Activated T-helper 1 cell treated with anti-CD3 and anti-CD28 coated beads, Interleukin-12 subunit alpha, Interleukin-12 subunit beta, Interleukin-2, Interleukin-4 antibody, amounts not matched to agents 30 ng/mL and 10 ng/mL and 1 ng/mL, durations not matched to agents 14 hours and 24 hours and 36 hours (primary cell): Measurements from ENCODE around the gene USP25. TPM values are rescaled to one million over a fixed set of nuclear protein-coding genes. Genes with fewer than 3 reads are reported as not detected.
A peak's percentile ranks its signal among the peaks of the same experiment; 100 is the strongest.

Experiments
- DNase-seq: peaks from one replicate; pipeline ENCODE4 v3.0.0; 2021; ENCODE audit warnings: low spot score
- H3K27ac Mint-ChIP-seq: one replicate; pipeline ENCODE4 v1.8.0; 2021; ENCODE audit warnings: mild to moderate bottlenecking, mixed read lengths
- H3K27me3 Mint-ChIP-seq: one replicate; pipeline ENCODE4 v1.8.0; 2022; ENCODE audit warnings: mild to moderate bottlenecking, moderate library complexity, mixed read lengths; ENCODE audit not compliant: insufficient read depth
- H3K36me3 Mint-ChIP-seq: one replicate; pipeline ENCODE4 v1.8.0; 2021; ENCODE audit warnings: low read depth, mixed read lengths
- H3K4me1 Mint-ChIP-seq: one replicate; pipeline ENCODE4 v1.8.0; 2021; ENCODE audit warnings: low read depth, mixed read lengths
- H3K4me3 Mint-ChIP-seq: one replicate; pipeline ENCODE4 v1.8.0; 2021; ENCODE audit warnings: mild to moderate bottlenecking, moderate library complexity, mixed read lengths
- H3K9me3 Mint-ChIP-seq: one replicate; pipeline ENCODE4 v1.8.0; 2021; ENCODE audit warnings: mixed read lengths
- intact Hi-C: fragments of 100-400 bp; cut with micrococcal nuclease; formaldehyde crosslinking; loops from one replicate; pipeline ENCODE4 v1.15.1; 2024
- total RNA-seq: library from RNA; stranded (reverse); gene quantifications from 2 replicates; pipeline ENCODE4 v1.2.3, GENCODE V29; 2022

USP25 gene
- total RNA-seq, 1 donor from 2014 or later: 26.8 TPM

GRCh38 chr21:15754640-15755039 lies 24.9 kb downstream of the USP25 start:
- Mint-ChIP-seq H3K4me1 (peaks cover 41% of the 10 kb centered on the region), H3K27ac (no peak overlapping the region), H3K4me3 (no peak overlapping the region), H3K9me3 (peaks cover 12% of the 10 kb centered on the region), H3K36me3 (peaks cover 12% of the 10 kb centered on the region), H3K27me3 (no peaks in the 10 kb centered on the region)
- intact Hi-C loops: no loop called here
- DNase-seq: no peak

DNA sequence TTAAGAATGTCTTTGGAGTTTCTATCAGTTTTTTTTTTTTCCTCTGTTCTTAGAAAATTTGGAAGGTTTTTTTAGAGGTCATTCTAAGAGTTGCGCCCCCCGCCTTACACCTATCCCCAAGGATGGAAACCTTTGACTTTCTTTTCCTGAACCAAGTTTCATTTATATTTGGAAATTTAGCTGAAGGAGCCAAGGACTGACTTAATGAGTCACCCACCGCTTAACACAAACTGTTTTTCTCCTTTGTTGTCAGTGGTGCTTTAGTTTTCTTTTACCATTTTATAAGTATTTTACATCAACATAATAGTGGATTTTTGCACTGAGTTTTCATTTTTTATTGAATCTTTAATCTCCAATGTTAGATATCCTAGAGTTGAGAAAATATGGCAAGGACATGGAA lies 25.3 kb downstream of the USP25 start:
- intact Hi-C loops: no loop called here
- H3K4me1 Mint-ChIP-seq: peaks cover 38% of the 10 kb centered on the region
- H3K27ac Mint-ChIP-seq: no peak overlapping the region
- no peaks in the 10 kb centered on the region for H3K27me3 Mint-ChIP-seq
- no peak overlapping the region for H3K4me3 Mint-ChIP-seq
- DNase-seq: no peak
- peaks cover 14% of the 10 kb centered on the region for H3K36me3 Mint-ChIP-seq
- peaks cover 12% of the 10 kb centered on the region for H3K9me3 Mint-ChIP-seq

- Mint-ChIP-seq H3K27me3 (no peaks in the 10 kb centered on the region), H3K36me3 (peaks cover 28% of the 10 kb centered on the region), H3K9me3 (peaks cover 17% of the 10 kb centered on the region), H3K27ac (peak overlapping the region; percentile 11), H3K4me3 (no peak overlapping the region), H3K4me1 (peaks cover 36% of the 10 kb centered on the region)
- no peak for DNase-seq
- intact Hi-C loops: no loop called here
These were observed 29.7 kb downstream of the USP25 start for GRCh38 chr21:15759469-15759868.

GRCh38 chr21:15761507-15762100 lies 31.8 kb downstream of the USP25 start:
- Mint-ChIP-seq H3K27ac (no peak overlapping the region), H3K4me3 (no peak overlapping the region), H3K4me1 (peaks cover 18% of the 10 kb centered on the region), H3K36me3 (peaks cover 30% of the 10 kb centered on the region), H3K27me3 (no peaks in the 10 kb centered on the region), H3K9me3 (peaks cover 17% of the 10 kb centered on the region)
- intact Hi-C loops: no loop called here
- no peak for DNase-seq

- Mint-ChIP-seq H3K4me3 (no peak overlapping the region), H3K4me1 (peaks cover 10% of the 10 kb centered on the region), H3K27ac (no peak overlapping the region), H3K36me3 (peaks cover 32% of the 10 kb centered on the region), H3K27me3 (no peaks in the 10 kb centered on the region), H3K9me3 (peaks cover 7% of the 10 kb centered on the region)
- intact Hi-C loops: loop anchor here (1.0 kb wide), 1 partner anchor 30 kb away; no protein-coding TSS in a partner anchor
- DNase-seq: no peak
These were observed 33.6 kb downstream of the USP25 start for GRCh38 chr21:15763359-15763758.

DNA sequence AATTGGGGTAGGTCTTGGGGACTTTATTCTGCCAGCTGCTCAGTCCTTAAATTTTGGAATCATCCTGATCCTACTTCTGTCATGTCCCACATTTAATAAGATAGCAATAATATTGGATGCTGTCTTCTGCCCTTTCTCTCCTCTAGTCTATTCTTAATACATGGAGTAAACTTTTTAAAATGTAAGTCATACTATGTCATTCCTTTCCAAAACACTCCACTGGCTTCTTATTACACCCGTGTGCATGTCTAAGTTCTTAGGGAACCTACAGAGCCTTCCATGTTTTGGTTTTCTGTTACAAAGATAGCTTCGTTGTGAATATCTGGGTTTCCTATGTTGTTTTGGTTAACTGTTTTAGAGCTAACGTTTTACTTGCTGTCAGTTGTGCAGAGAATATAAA lies 35.1 kb downstream of the USP25 start:
- H3K27me3 Mint-ChIP-seq: no peaks in the 10 kb centered on the region
- no peak overlapping the region for H3K27ac Mint-ChIP-seq
- peaks cover 35% of the 10 kb centered on the region for H3K36me3 Mint-ChIP-seq
- peaks cover 5% of the 10 kb centered on the region for H3K9me3 Mint-ChIP-seq
- no peak for DNase-seq
- intact Hi-C loops: no loop called here
- peaks cover 12% of the 10 kb centered on the region for H3K4me1 Mint-ChIP-seq
- H3K4me3 Mint-ChIP-seq: no peak overlapping the region

DNA sequence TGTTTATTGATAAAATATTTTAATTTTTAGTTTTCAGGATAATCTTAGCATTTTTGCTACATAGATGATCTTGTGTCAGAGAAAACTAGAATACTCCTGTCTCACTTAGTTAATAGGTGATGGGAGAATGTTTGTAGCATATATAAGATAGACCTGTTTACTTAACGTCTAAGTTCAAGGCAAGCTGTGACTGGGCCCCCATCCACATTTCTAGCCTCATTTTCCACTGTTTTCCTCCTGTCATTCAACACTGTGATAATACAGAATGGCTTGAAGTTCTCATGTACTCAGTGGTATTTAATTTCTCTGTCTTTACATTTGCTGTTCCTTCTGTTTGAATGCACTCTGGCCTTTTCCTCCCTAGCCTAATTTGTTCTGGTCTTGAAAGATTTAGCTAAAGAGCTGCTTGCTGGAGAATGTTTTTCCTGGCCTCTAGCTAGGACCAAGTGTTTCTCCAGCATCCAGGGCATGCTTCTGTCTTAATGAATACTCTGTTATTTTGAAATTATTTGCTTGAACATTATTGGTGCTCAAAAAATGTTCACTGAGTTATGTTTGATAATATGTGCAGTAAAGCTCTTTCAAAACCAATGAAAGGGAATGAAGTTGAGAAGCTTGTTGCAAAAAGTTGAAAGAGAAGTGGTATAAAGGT lies 37.3 kb downstream of the USP25 start:
- no peak for DNase-seq
- Mint-ChIP-seq H3K36me3 (peaks cover 31% of the 10 kb centered on the region), H3K4me1 (peaks cover 7% of the 10 kb centered on the region), H3K9me3 (peaks cover 1% of the 10 kb centered on the region), H3K4me3 (no peak overlapping the region), H3K27ac (no peak overlapping the region), H3K27me3 (no peaks in the 10 kb centered on the region)
- intact Hi-C loops: no loop called here

GRCh38 chr21:15768045-15768601 lies 38.3 kb downstream of the USP25 start:
- no peaks in the 10 kb centered on the region for H3K9me3 Mint-ChIP-seq
- no peak for DNase-seq
- H3K27me3 Mint-ChIP-seq: no peaks in the 10 kb centered on the region
- H3K36me3 Mint-ChIP-seq: peaks cover 26% of the 10 kb centered on the region
- intact Hi-C loops: no loop called here
- H3K4me1 Mint-ChIP-seq: peaks cover 6% of the 10 kb centered on the region
- no peak overlapping the region for H3K4me3 Mint-ChIP-seq
- H3K27ac Mint-ChIP-seq: no peak overlapping the region

GRCh38 chr21:15768853-15769252 lies 39.1 kb downstream of the USP25 start:
- peaks cover 6% of the 10 kb centered on the region for H3K4me1 Mint-ChIP-seq
- no peaks in the 10 kb centered on the region for H3K9me3 Mint-ChIP-seq
- intact Hi-C loops: no loop called here
- H3K27ac Mint-ChIP-seq: no peak overlapping the region
- DNase-seq: no peak
- H3K4me3 Mint-ChIP-seq: no peak overlapping the region
- H3K27me3 Mint-ChIP-seq: no peaks in the 10 kb centered on the region
- H3K36me3 Mint-ChIP-seq: peaks cover 23% of the 10 kb centered on the region

GRCh38 chr21:15771311-15771710 lies 41.5 kb downstream of the USP25 start:
- DNase-seq: no peak
- Mint-ChIP-seq H3K27me3 (no peaks in the 10 kb centered on the region), H3K4me3 (no peak overlapping the region), H3K36me3 (peaks cover 20% of the 10 kb centered on the region), H3K27ac (no peak overlapping the region), H3K9me3 (no peaks in the 10 kb centered on the region), H3K4me1 (peaks cover 13% of the 10 kb centered on the region)
- intact Hi-C loops: no loop called here

DNA sequence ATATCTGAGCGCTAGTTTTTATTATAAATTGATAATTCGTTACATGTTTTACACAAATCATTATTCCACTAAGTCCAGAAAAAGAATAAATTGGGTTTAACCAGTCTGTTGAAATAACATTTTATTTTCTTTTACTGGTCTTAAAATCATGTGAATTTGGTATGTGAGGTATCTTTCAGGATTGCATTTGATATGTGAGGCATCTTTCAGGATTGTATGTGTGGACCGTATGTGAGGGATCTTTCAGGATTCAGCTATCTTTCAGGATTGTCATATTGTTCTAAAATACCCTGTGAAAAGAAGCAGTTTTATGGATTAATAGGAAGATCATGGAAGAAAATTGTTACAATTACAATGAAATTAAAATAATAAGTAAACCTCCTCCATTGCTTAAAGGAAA lies 42.9 kb downstream of the USP25 start:
- Mint-ChIP-seq H3K9me3 (no peaks in the 10 kb centered on the region), H3K36me3 (peaks cover 13% of the 10 kb centered on the region), H3K4me3 (no peak overlapping the region), H3K4me1 (peaks cover 24% of the 10 kb centered on the region), H3K27ac (no peak overlapping the region), H3K27me3 (no peaks in the 10 kb centered on the region)
- intact Hi-C loops: no loop called here
- DNase-seq: no peak

DNA sequence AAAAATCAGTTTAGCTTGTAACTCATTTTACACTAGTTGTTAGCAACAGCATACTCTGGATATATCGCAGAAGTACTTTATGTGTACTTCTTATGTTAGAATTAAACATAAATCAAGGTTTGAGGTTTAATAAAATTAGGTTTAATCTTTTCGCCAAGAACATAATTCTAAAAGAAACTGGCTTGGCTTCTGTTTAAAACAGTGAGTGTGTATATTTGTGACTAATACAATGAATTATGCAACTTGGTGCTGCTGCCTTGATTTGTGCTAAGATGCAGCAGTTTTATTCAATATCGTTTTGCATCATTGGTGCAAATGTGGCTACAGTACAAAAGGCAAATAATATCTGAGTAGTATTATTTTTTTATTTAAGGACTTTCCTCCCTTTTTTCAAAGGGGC lies 44.8 kb downstream of the USP25 start:
- DNase-seq: no peak
- peaks cover 5% of the 10 kb centered on the region for H3K36me3 Mint-ChIP-seq
- H3K9me3 Mint-ChIP-seq: no peaks in the 10 kb centered on the region
- no peak overlapping the region for H3K4me3 Mint-ChIP-seq
- H3K27me3 Mint-ChIP-seq: no peaks in the 10 kb centered on the region
- intact Hi-C loops: no loop called here
- H3K27ac Mint-ChIP-seq: no peak overlapping the region
- peaks cover 19% of the 10 kb centered on the region for H3K4me1 Mint-ChIP-seq

DNA sequence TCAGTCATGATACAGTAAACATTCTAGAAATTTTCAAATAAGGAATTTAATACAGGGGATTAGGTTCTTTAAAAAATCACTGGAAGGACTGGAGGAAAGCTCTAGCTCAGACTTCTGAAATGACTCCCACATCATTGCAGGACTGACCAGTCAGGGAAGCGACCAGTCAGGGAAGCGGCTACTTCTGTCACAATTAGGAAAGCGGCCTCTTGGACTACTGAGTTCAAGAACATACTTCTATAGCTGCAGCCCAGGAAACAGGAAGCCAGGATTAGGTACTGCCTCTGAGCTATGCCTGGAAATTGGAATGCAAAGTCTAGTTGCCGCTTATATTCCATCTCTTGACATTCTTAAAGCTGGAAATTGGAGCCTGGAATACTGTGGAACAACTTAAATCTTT lies 45.5 kb downstream of the USP25 start:
- Mint-ChIP-seq H3K4me1 (peaks cover 19% of the 10 kb centered on the region), H3K27me3 (no peaks in the 10 kb centered on the region), H3K9me3 (no peaks in the 10 kb centered on the region), H3K36me3 (peaks cover 5% of the 10 kb centered on the region), H3K4me3 (no peak overlapping the region), H3K27ac (no peak overlapping the region)
- DNase-seq: no peak
- intact Hi-C loops: loop anchor here (5.0 kb wide), 1 partner anchor 43 kb away; no protein-coding TSS in a partner anchor
